Endodermal cell (in vitro differentiated cells): ENCODE results near the gene TBC1D2B. TPM values are rescaled to one million over a fixed set of nuclear protein-coding genes. Genes with fewer than 3 reads are reported as not detected.
"Not testable (repeated sequence)": the region's sequence is repeated elsewhere in the genome, so short reads cannot be mapped to it uniquely, and the experiment has no call there.

Source experiments
- DNase-seq: peaks from one replicate; pipeline ENCODE4 v3.0.0-alpha.2; 2017
- H3K27ac ChIP-seq: 2 replicates; pipeline ENCODE4 v1.5.1; 2013; ENCODE audit warnings: mild to moderate bottlenecking, low read depth, low read length, moderate library complexity
- H3K27me3 ChIP-seq: 2 replicates; pipeline ENCODE4 v1.6.1; 2013; ENCODE audit warnings: mild to moderate bottlenecking, low read length, moderate library complexity; ENCODE audit not compliant: insufficient read depth, control insufficient read depth, poor library complexity, severe bottlenecking
- H3K36me3 ChIP-seq: 2 replicates; pipeline ENCODE4 v1.7.0; 2013; ENCODE audit warnings: mild to moderate bottlenecking, low read length, moderate library complexity; ENCODE audit not compliant: control insufficient read depth, insufficient read depth
- H3K4me1 ChIP-seq: one replicate; pipeline ENCODE4 v1.7.0; 2013; ENCODE audit warnings: low read length; ENCODE audit not compliant: control insufficient read depth, insufficient read depth
- H3K4me3 ChIP-seq: 2 replicates; pipeline ENCODE4 v1.5.1; 2013; ENCODE audit warnings: mild to moderate bottlenecking, low read length, moderate library complexity
- H3K9ac ChIP-seq: 2 replicates; pipeline ENCODE4 v1.6.1; 2013; ENCODE audit warnings: mild to moderate bottlenecking, low read length, moderate library complexity; ENCODE audit not compliant: poor library complexity, severe bottlenecking; ENCODE audit errors: extremely low read depth
- H3K9me3 ChIP-seq: 2 replicates; pipeline ENCODE4 v1.6.1; 2013; ENCODE audit warnings: mild to moderate bottlenecking, low read length, moderate library complexity; ENCODE audit not compliant: control insufficient read depth
- H3K27ac Mint-ChIP-seq: 2 replicates; pipeline ENCODE4 v1.8.0; 2020; ENCODE audit warnings: mixed read lengths
- H3K27me3 Mint-ChIP-seq: 2 replicates; pipeline ENCODE4 v1.8.0; 2021; ENCODE audit warnings: mild to moderate bottlenecking, mixed read lengths; ENCODE audit not compliant: insufficient read depth
- H3K36me3 Mint-ChIP-seq: 2 replicates; pipeline ENCODE4 v1.8.0; 2020; ENCODE audit warnings: low read depth, mixed read lengths
- H3K4me1 Mint-ChIP-seq: 2 replicates; pipeline ENCODE4 v1.8.0; 2020; ENCODE audit warnings: mixed read lengths
- H3K4me3 Mint-ChIP-seq: 2 replicates; pipeline ENCODE4 v1.8.0; 2020; ENCODE audit warnings: mild to moderate bottlenecking, moderate library complexity, mixed read lengths
- H3K9me3 Mint-ChIP-seq: 2 replicates; pipeline ENCODE4 v1.8.0; 2020; ENCODE audit warnings: mild to moderate bottlenecking, mixed read lengths
- CTCF ChIP-seq: fragments of 200-600 bp; sonication (generic); conservative IDR thresholded peaks from 2 replicates; pipeline ENCODE4 v1.5.0; 2021; ENCODE audit warnings: antibody characterized with exemption, mild to moderate bottlenecking
- WGBS, 2 experiments: methylation state at CpG; one replicate each; pipeline versions ENCODE4 v1.1.5 to v1.1.7; 2013; ENCODE audit warnings: missing lambda C conversion rate in 2 of 2, mixed read lengths in 1 of 2; ENCODE audit not compliant: insufficient coverage in 1 of 2, insufficient read length in 1 of 2; 5-methylcytosine and 5-hydroxymethylcytosine counted together
- total RNA-seq, 2 donors: library from RNA; stranded (reverse); fragmentation: NEBNext Ultra II Directional in 1 of 2; extraction: Animal tissue kit (Norgen Biotek cat#: 25700) in 1 of 2; gene quantifications; 2 replicates in 1 of 2; 3 replicates in 1 of 2; pipeline ENCODE4 v1.2.1, GENCODE V29; 2021

TBC1D2B gene
- total RNA-seq, 2 donors from 2014 or later: 13.8 to 23.8 TPM

- no peak for DNase-seq
- H3K36me3 ChIP-seq: no peaks in the 10 kb centered on the region
- no peak overlapping the region for H3K27ac Mint-ChIP-seq
- H3K9ac ChIP-seq: no peak overlapping the region
- no peaks in the 10 kb centered on the region for H3K27me3 Mint-ChIP-seq
- no peaks in the 10 kb centered on the region for H3K9me3 ChIP-seq
- H3K27ac ChIP-seq: no peak overlapping the region
- no peak overlapping the region for H3K4me3 ChIP-seq
- no peaks in the 10 kb centered on the region for H3K27me3 ChIP-seq
- H3K36me3 Mint-ChIP-seq: no peaks in the 10 kb centered on the region
- WGBS, 2 experiments: 87 to 94% methylated on average over 3 to 15 of the region's 15 CpGs
- no peaks in the 10 kb centered on the region for H3K9me3 Mint-ChIP-seq
- no peak for TF ChIP-seq CTCF
- H3K4me1 ChIP-seq: no peaks in the 10 kb centered on the region
- no peak overlapping the region for H3K4me3 Mint-ChIP-seq
- no peaks in the 10 kb centered on the region for H3K4me1 Mint-ChIP-seq
These were observed 84.1 kb downstream of the TBC1D2B start for GRCh38 chr15:77993374-77993911.

GRCh38 chr15:77992356-77993222, 84.9 kb downstream of the TBC1D2B start:
- no peak overlapping the region for H3K9ac ChIP-seq
- H3K4me3 Mint-ChIP-seq: no peak overlapping the region
- no peak overlapping the region for H3K4me3 ChIP-seq
- no peaks in the 10 kb centered on the region for H3K27me3 ChIP-seq
- no peaks in the 10 kb centered on the region for H3K9me3 ChIP-seq
- no peak for TF ChIP-seq CTCF
- no peak for DNase-seq
- H3K27ac Mint-ChIP-seq: no peak overlapping the region
- H3K4me1 ChIP-seq: no peaks in the 10 kb centered on the region
- 92 to 98% methylated on average over 11 to 22 of the region's 28 CpGs for whole genome bisulfite sequencing, 2 experiments
- H3K27me3 Mint-ChIP-seq: no peaks in the 10 kb centered on the region
- no peaks in the 10 kb centered on the region for H3K9me3 Mint-ChIP-seq
- no peaks in the 10 kb centered on the region for H3K4me1 Mint-ChIP-seq
- no peak overlapping the region for H3K27ac ChIP-seq
- H3K36me3 Mint-ChIP-seq: no peaks in the 10 kb centered on the region
- H3K36me3 ChIP-seq: no peaks in the 10 kb centered on the region

- not testable (repeated sequence) for H3K27ac ChIP-seq
These were observed 85.8 kb downstream of the TBC1D2B start for GRCh38 chr15:77991658-77992201.

More at GRCh38 chr15:77991658-77992201, 85.8 kb downstream of the TBC1D2B start:
- H3K4me1 ChIP-seq, H3K9me3 Mint-ChIP-seq, DNase-seq, H3K36me3 Mint-ChIP-seq, H3K27me3 ChIP-seq, H3K4me3 Mint-ChIP-seq, H3K9me3 ChIP-seq, H3K4me3 ChIP-seq, H3K9ac ChIP-seq, H3K36me3 ChIP-seq, H3K4me1 Mint-ChIP-seq, H3K27me3 Mint-ChIP-seq: not testable (repeated sequence)
- whole genome bisulfite sequencing, 2 experiments: 88% methylated on average over 7 of the region's 9 CpGs; no CpG with 5 or more reads in 1 of the 2 experiments
- peak overlapping the region; percentile 72 for H3K27ac Mint-ChIP-seq
